GM19324 (cell line): ENCODE measurements around the gene ARFGEF2.
"Not testable (repeated sequence)": the region's sequence is repeated elsewhere in the genome, so short reads cannot be mapped to it uniquely, and the experiment has no call there.

Experiments
- ATAC-seq: cut with Tn5 transposase; IDR thresholded peaks from one replicate; pipeline ENCODE4 v1.9.1; 2021; ENCODE audit warnings: mild to moderate bottlenecking, moderate library complexity; ENCODE audit not compliant: unreplicated experiment, low FRiP score

ARFGEF2 gene

DNA sequence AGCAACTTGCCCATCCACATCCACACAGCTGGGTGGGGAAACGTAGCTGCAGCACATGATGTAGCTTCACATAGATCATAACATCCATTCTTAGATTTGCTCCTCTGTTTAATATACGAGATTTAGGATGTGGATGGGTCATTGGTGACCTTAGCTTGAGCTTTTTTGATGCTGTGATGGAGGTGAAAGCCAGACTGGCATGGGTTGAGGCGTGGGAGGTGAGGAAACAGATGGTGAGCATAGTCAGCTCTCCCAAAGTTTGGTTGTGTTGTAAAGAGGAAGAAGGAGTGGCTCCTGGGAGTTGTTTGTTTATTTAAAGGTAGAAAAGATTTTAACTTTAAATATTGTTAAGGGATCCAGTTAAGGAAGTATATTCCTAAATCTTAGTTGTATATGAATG is 5.3 kb downstream of the ARFGEF2 start:
- ATAC-seq, result no peak

DNA sequence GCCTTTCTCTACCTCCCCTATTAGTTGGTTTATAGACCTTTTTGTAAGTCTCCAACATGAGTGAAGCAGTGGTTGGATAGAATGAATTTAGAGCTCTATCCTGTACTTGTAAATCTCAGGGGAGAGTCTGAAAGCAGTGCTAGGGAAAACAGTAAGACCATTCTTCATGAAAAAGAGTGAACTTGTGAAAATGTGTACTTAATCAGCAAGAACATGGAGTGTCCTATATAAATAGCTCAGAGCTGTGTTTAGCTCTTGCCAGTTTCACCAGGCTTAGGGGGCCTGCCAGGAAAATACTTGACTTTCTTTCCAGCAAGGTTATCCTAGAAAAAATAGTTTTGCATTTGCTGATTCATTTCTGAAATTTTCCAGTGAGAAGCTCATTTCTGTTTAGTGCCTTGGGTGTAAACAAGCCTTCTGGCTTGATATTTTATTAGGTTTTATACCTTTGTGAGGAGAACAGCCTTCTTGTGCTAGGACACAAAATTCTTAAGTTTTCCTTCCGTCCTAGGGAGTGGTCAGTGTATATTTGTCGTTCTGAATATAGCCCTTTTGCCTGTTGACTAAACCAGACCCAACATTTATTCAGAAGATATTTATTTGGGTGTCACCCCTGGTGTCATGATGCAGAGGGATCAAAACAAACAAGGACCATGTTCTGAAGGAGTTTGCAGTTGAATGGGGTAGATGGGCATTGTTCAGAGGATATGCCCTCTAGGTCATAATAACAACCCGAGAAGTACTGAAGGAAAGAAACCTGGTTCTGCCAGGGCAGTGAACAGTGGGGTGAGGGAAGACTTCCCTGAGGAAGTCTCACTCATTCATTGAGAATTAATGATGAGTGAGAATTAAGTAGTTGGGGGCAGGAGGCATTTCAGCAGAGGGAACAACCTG is 7.6 kb downstream of the ARFGEF2 start:
- ATAC-seq, result no peak

DNA sequence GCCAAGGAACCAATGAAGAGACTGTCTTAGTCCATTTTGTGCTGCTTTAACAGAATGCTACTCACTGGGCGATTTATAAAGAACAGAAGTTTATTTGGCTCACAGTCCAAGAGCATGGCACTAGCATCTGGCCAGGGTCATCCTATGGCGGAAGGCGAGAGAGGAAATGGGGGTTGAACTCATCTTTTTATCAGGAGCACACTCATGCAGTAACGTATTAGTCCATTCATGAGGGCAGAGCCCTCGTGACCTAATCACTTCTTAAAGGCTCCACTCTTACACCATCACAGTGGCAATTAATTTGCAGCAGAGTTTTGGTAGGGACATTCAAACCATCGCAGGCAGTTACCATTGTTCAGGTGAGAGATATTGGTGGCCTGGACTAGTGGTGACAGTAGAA is 8.5 kb downstream of the ARFGEF2 start:
- no peak for ATAC-seq

DNA sequence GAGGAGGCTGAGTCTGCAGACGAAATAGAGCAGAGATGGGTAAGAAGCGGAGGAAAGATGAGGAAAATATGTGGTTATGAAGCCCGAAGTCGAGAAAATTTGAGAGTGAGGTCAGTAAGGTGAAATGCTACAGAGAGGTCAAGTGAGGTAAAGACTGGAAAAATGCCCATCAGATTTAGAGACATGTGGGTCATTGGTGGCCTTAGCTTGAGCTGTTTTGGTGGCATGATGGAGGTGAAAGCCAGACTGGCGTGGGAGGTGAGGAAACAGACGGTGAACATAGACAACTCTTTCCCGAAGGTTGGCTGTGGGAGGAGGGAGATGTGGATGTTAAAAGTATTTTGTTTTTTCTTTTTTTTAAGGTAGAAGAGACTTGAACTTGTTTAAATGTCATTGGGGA is 9.4 kb downstream of the ARFGEF2 start:
- ATAC-seq, result no peak

DNA sequence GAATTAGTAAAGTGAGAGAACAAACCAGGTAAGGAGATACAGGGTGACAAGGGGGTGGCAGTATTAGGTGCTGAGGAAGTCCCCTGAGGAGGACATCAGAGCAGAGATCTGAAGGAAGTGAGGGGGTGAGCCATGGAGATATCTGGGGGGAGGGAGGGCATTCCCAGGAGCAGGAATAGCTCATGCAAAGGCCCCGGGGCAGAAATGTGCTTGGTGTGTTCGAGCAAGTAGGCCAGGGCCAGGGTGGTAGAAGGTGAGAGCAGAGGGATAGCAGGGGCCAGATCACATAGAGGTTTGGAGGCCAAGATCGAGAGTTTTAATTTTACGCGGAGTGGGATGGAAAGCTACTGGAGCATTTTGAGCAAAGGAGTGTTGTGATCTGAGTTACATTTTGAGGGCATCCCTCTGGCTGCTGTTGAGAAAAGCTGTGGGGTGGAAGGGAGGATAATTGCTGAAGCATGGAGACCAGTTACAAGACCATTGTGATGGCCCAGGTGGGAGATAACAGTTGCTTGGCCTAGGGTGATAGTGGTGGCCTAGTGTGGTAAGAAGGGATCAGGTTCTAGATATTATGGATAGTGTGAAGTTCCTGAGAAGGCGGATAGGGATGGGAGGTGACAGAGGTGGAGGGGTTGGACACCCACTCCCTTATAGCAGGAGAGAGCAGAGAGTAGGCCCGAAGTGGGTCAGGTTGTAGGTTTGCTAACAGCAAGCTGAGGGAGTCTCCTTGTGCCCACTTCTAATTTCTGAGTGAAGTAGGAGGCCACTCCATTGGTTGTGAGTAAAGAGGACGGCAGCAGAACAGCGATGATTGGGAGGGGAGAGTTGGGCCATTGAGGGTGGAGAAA is 10.2 kb downstream of the ARFGEF2 start:
- ATAC-seq, result no peak

DNA sequence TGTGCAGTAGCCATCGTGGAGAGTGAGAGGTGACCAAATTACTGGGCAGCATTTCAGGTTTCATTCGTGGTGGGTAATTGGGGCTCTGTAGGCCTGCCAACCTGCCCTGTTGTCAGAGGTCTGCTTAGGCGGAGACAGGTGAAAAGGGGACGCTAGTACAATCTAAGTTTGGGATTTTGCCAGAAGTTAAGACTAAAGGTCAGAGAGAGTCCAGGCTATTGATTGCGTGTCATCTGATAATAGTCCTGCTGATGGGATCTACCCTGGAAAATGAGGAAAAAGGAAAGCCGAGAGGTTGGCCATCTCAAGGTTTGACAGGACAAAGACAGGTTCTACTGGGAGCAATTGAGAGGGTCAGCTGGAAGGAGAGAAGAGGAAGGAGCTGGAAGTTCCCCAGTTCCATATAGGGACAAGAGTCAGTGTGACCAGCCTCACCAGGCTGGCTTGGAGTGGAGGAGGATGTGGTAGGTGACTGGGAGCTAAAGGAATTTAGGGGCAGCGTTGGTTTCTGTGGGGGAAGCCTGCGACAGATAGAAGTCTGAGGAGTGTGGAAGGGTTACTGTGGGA is 10.9 kb downstream of the ARFGEF2 start:
- ATAC-seq, result no peak

DNA sequence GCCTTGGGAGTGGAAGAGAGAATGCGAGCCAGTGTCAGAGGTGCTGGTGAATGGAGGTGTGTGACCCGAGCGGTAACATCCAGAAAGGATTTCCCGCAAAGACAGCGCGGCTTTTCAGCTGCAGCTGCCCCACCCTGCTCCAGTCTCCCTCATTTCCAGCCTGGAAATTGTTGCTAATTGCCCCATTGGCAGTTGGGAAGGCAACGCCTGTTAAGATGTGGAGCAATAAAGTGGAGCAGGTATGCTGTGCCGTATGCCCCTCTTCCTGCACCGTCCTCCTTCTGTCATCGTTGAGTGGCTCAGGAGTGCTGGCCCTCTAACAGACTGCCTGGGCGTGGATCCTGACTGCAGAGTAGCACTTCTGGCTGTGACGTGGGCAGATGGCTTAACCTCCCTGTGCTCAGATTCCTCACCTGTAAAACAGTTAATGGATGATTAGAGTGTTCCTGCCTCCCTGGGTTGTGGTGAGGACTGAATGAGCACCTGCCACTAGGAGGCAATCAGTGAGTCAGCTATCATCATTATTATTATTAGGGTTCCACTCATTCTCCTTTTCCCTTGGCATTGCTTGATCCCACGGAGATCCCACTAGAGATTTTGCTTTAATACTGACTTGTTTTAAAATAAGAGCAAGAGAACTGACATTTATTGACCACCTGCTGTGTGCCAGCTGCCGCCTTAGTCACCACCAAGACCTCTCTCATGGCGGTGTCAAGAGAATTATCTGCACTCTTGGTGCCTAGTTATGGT is 11.7 kb downstream of the ARFGEF2 start:
- no peak for ATAC-seq

DNA sequence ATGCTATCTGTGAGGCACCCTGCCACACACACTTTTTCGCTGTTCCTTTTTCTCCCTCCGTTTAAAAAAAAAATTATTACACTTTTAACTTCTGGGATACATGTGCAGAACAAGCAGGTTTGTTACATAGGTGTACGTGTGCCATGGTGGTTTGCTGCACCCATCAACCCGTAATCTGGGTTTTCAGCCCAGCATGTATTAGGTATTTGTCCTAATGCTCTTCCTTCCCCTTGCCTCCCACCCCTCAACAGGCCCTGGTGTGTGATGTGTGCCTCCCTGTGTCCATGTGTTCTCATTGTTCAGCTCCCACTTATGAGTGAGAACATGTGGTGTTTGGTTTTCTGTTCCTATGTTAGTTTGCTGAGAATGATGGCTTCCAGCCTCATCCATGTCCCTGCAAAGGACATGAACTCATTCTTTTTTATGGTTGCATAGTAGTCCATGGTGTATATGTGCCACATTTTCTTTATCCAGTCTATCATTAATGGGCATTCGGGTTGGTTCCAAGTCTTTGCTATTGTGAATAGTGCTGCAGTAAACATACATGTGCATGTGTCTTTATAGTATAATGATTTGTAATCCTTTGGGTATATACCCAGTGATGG is 12.9 kb downstream of the ARFGEF2 start:
- not testable (repeated sequence) for ATAC-seq

DNA sequence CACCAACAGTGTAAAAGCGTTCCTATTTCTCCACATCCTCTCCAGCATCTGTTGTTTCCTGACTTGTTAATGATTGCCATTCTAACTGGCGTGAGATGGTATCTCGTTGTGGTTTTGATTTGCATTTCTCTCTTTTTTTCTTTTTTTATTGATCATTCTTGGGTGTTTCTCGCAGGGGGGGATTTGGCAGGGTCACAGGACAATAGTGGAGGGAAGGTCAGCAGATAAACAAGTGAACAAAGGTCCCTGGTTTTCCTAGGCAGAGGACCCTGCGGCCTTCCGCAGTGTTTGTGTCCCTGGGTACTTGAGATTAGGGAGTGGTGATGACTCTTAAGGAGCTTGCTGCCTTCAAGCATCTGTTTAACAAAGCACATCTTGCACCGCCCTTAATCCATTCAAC is 13.5 kb downstream of the ARFGEF2 start:
- not testable (repeated sequence) for ATAC-seq

DNA sequence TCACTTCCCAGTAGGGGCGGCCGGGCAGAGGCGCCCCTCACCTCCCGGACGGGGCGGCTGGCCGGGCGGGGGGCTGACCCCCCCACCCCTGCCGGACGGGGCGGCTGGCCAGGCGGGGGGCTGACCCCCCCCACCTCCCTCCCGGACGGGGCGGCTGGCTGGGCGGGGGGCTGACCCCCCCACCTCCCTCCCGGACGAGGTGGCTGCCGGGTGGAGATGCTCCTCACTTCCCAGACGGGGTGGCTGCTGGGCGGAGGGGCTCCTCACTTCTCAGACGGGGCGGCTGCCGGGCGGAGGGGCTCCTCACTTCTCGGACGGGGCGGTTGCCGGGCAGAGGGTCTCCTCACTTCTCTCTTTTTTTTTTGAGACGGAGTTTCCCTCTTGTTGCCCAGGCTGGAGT is 14.7 kb downstream of the ARFGEF2 start:
- ATAC-seq, result not testable (repeated sequence)

DNA sequence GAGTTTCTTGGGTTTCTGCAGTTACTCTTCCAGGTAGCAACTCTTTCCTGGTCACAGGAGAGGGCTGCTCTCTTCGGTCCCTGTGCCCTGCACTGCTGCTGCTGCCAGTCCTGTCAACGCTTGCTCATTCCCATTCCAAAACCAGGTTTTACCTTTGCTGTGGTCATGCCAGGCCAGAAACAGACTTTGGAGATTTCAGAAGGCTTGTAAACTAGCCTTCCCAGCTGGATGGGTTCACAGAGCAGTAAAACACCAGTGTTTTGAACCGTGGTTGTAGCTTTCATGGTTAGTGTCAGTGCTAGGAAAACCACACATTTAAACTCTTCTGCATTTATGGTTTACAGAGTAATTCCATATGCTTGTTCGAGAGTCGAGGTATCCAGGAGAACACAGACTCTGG is 16.2 kb downstream of the ARFGEF2 start:
- no peak for ATAC-seq

DNA sequence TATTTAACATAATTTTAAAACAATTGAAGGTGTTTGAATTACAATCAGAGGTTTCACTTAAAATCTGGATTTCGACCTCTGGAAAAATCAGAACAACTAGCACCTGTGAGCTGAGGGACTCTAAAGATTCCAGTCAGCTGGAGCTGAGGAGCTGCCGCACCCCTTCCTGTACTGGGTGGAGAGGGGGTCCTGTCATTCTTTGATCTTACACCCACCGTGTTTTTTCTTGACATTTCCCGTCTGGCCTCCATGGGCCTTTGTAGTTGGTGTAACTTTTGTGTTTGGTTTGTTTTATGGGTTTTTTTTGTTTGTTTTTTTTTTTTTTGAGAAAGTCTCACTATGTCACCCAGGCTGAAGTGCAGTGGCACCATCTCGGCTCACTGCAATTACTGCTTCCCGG is 17.2 kb downstream of the ARFGEF2 start:
- no peak for ATAC-seq

DNA sequence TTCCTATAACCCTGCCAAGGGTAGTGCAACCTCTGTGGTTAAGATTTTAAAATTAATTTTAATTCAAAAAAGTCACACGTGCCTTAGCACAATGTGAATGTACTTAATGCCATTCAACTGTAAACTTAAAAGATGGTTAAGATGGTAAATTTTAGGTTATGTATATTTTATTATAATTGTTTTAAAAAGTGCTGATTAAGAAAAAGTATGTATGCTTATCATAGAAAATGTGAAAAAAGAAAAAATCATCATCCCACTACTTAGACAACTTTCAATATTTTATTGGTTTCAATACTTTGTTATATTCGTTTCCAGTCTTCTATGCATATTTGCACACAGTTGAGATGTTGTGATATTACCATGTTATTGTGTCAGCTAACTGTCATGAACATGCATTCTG is 18.7 kb downstream of the ARFGEF2 start:
- no peak for ATAC-seq

DNA sequence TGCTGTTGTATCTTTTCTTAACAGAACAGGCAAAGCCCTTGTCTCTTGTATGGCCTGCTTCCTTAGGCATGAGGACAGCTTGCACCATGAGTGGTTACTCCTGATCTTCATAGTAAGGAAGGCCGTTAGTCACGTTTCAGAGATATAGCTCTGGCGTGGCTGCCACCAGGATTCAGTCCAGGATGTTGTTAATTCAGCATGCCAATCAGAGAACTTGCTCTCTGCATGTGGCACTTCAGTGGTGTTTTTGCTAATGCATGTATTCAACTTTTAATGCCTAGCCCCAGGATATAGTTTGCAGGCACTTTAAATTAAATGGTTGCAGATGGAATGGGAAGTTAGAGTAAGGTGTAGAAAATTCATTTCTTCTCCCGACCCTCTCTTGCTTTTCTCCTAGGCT is 20.0 kb downstream of the ARFGEF2 start:
- ATAC-seq, result no peak

DNA sequence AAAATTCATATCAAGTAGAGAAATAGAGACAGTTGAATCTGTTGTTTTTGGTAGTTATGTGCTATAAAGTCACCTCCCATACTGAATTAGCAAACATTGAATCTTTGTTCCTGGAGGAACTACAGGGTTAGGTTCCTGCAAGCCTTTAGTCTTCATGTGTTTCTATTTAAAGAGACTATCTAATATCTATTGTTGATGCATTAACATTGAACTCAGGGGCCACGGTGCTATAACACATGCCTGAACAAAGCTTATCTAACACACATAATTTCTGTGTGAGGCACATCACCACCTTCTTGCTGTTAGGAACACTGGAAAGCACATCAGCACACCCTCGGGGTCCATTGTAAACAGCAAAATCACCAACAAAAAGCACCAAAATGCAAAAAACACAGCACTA is 21.2 kb downstream of the ARFGEF2 start:
- ATAC-seq, result no peak

DNA sequence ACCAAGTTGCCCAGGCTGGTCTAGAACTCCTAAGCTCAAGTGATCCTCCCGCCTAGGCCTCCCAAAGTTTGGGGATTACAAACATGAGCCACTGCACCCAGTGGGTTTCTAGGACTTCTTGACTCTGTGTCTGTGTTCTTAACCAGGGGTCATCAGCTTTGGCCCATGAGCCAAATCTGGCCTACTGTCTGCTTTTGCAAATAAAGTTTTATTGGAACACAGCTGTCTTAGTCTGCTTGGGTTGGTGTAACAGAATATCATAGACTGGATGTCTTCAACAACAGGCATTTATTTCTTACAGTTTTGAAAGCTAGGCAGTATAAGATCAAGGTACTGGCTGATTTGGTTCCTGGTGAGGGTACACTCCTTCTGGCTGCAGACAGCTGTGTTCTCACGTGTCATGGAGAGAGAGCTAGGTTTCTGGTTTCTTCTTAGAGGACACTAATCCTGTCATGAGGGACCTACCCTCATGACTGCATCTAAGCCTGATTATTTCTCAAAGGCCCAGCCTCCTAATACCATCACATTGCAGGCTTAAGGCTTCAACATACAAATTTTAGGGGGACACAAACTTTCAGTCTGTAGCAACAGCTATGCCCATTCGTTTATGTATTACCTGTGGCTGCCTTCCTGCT is 23.3 kb downstream of the ARFGEF2 start:
- ATAC-seq, result no peak

DNA sequence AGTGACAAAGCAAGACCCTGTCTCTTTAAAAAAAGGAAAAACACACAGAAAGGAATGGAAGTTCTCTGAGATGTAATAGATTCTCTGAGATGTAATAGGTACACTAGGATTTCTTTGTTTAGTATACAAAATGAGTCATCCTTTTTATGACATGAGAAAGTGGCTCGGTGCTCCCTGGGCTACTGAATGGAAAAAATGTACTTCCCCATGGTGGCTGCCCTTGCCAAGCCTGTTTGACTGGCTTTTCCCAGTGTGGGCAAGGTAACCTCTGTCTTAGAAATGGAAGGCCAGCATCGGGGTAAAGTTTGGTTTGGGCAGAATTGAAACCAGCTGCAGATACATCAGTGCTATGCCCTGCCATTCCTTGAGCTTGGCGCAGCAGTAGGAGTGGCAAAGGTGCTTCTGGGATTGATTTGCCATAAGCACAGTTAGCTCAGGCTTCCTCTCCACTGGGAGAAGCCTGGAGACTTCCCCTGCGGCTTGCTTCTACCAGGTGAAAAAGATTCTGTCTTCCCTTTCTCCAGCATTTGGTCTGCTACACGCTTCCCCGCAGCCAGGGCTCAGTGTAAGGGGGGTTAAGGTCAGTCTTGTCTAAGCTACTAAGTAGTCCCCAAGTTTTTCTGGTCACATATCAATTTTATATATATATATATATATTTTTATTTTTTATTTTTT is 24.5 kb downstream of the ARFGEF2 start:
- no peak for ATAC-seq

DNA sequence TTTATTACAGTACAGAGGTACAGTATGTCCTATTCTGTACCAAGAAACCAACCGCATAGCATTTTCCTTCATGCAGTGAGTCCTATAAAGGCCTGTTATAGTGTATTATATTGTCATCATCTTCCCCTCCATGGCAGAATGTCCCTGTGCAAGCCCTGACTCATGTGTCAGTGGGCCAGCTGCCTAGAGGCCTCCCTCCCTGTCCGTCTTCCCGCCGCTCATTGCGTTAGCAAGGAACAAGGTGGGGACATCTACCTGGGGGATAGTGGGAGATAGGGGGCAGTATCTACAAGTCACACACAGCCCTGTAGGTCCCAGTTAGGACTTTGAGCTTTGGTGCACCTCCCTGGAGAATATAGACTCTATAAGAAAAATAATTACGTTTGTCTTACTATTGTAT is 27.1 kb downstream of the ARFGEF2 start:
- ATAC-seq, result no peak
